HG02678 (cell line): Measurements from ENCODE around the gene ANKS1B.
A peak's percentile ranks its signal among the peaks of the same experiment; 100 is the strongest.
"Not testable (repeated sequence)": the region's sequence is repeated elsewhere in the genome, so short reads cannot be mapped to it uniquely, and the experiment has no call there.

ENCODE experiments used
- ATAC-seq: cut with Tn5 transposase; IDR thresholded peaks from one replicate; pipeline ENCODE4 v1.9.1; 2021; ENCODE audit warnings: mild to moderate bottlenecking, moderate library complexity; ENCODE audit not compliant: unreplicated experiment

The ANKS1B gene

DNA sequence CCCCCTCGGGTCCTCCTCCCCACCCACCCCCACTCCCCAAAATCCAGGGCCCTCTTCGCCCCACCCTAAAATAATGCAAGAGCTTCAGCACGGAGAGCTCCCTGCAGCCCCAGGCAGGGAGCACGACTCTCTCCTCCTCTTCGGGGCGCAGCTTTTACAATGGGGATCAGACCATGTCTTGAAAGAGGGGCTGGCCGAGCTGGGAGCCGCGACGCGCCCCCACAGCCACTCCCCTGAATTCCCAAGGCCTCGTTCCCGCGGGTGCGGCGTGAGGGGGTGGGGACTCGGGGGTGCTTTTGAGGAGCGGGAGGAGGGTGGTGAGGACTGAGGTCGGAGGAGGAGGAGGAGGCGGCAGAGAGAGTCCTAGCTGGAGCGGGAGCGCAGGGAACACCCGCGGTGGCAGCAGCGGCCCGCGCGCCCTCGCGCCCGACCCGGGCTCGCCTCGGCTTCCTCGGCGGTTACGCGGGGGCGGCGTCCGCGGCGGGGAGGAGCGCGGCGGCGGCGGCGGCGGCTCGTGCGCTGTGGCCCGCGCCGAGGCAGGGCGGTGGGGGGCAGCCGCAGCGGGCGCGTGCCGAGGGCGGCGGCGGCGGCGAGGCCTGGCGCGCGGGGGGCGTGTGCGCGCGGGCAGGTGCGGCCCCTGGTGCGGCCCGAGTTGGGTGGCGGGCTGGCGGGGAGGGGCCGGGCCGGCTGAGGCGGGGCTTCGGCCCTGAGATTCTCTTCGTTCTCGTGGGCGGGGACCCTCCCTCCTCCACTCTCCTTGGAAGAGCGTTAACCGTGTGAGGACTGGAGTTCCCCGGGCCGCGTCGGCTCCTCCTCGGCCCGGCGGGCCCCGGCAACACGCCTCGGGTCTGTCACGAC, at the start of gene ANKS1B:
ANKS1B (minus strand) TSS at position 666 of the 858 bp plus-strand sequence. CDS start 699 bp downstream, outside the sequence.
- peak; percentile 64 for ATAC-seq

DNA sequence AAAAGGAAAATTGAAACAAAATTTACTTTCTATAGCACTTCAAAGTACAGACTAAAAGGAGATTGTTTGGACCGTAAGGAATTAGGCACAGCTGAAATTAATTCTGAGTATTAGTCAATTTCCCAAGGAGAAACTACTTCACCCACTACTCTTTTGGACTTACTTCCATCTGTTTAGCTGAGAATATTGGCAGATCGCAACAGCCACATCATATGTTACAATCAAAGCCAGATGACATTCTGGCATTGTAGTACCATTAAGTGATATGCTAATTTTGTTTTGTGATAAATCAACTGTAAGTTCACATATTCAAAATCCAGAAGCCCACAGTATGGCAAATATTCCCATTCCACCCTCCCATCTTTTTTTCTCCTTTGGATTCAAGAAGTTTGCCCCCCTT, 47.1 kb upstream of the ANKS1B start:
- ATAC-seq: no peak

DNA sequence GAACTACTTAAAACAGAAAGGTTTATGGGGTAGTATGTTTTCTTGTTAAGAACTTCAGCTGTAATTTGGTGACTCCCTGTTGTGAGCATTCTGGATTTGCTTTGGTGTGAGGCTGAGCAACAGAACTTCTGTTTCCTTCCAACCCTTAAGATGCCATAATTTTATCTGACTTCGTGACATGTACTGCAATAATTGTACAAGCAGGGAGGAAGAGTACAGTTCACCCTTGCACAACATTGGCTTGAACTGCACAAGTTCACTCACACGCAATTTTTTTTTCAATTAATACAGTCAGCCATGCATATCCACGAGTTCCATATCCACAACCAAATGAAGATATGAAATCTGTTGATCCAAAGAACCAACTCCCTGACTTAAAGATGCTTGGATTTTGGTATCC, 42.9 kb upstream of the ANKS1B start:
- ATAC-seq: no peak

DNA sequence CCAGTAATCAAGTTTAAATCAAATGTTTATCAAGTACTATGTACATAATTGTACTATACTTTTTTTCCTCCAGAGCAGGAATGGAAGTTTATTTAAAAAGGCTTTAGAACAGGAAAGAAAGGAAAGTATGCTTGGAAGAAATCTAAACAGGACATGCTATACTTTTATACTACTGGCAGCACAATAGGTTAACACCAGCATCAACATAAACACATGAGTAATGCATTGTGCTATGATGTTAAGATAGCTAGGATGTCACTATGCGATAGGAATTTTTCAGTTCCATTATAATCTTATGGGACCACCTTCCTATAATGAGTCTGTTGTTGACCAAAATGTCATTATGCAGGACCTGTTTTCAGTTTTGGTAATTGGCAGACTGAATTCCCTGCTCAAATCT, 41.5 kb upstream of the ANKS1B start:
- no peak for ATAC-seq

DNA sequence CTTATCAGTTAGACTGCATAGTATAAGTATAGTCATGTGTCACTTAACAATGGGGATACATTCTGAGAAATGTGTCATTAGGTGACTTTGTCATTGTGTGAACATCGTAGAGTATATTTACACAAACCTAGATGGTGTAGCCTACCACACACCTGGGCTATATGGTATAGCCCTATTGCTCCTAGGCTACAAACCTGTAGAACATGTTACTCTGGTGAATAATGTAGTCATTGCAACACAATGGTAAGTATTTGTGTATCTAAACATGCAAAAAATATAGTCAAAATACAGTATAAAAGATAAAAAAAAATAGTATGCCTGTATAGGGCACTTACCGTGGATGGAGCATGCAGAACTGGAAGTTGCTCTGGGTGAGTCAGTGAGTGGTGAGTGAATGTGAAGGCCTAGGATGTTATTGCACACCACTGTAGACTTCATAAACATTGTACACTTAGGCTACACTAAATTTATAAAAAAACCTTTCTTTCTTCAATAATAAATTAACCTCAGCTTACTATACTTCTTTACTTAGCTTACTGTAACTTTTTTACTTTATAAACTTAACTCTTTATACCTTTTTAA, 40.3 kb upstream of the ANKS1B start:
- no peak for ATAC-seq

DNA sequence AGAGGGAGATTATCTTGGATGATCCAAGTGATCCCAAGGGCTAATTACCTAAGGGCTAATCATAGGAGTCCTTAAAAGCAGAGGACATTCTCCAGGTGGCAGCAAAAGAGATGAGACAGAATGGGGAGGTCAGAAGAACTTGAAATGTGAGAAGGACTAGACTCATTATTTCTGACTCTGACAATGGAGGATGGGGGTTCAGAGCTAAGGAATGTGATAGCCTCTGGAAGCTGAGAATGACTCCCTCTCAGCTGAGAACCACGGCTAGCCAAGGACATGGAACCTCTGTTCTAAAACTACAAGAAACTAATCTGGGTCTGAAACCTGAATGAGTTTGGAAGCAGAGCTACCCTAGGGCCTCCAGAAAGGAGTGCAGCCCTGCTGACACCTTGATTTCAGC, 35.6 kb upstream of the ANKS1B start:
- ATAC-seq: no peak

DNA sequence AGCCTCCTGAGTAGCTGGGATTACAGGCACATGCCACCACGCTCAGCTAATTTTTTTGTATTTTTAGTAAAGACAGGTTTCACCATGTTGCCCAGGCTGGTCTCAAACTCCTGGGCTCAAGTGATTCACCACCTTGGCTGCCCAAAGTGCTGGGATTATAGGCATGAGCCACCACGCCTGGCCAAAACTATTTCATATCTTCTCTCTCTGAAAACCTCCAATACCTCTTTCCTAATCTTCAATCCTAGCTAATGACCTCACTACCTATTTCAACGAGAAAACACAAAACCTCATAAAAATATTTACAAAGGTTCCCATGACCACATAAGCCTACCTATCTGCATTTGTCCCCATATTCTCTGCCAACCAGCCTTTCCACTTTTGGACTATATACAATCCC, 32.3 kb upstream of the ANKS1B start:
- no peak for ATAC-seq

DNA sequence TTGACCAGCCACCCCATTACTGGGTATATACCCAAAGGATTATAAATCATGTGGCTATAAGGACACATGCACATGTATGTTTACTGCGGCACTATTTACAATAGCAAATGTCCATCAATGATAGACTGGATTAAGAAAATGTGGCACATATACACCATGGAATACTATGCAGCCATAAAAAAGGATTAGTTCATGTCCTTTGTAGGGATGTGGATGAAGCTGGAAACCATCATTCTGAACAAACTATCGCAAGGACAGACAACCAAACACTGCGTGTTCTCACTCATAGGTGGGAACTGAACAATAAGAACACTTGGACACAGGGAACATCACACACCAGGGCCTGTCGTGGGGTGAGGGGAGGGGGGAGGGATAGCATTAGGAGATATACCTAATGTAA, 31.6 kb upstream of the ANKS1B start:
- not testable (repeated sequence) for ATAC-seq

DNA sequence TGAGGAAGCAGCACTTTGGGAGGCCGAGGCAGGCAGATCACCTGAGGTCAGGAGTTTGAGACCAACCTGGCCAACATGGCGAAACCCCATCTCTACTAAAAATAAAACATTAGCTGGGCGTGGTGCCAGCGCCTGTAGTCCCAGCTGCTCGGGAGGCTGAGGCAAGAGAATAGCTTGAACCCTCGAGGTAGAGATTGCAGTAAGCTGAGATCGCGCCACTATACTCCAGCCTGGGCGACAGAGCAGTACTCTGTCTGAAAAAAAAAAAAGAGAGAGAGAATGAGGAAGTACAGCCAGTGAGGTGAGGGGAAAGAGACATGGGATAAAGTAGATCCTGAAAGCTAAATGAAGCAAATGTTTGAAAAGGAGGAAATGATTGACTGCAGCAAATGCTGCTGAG, 21.1 kb upstream of the ANKS1B start:
- not testable (repeated sequence) for ATAC-seq

DNA sequence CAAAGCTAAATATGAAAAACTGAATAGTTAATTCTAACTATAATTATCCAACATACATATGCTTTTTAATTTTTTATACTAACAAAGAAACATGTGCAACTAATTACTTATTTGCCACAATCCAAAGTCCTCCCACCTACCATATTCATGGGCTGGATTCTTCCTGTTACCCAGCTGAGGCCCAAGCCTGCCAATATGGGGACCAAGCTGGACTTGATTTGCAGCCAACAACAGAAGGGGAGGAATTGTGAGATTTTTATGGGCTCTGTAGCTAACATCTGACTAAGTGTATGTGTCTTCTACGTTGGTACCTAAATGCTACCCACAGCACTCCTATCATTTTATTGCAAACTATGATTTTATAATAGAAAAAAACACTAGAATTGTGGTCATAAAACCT, 13.1 kb upstream of the ANKS1B start:
- no peak for ATAC-seq

DNA sequence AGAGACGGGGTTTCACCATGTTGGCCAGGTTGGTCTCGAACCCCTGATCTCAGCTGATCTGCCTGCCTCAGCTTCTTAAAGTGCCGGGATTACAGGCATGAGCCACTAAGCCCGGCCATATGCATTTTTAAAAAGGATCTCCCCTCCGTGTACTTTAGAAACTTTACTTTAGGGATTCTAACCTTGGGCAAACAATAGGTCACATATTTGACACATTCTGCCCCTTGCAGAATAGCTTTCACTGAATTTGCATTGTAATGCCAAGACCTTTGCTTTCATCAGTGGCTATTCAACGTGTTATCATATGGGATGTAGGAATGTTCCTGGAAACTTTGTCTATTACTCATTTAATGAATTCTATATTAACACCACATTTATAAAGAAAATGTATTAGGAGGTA, 11.4 kb upstream of the ANKS1B start:
- no peak for ATAC-seq

DNA sequence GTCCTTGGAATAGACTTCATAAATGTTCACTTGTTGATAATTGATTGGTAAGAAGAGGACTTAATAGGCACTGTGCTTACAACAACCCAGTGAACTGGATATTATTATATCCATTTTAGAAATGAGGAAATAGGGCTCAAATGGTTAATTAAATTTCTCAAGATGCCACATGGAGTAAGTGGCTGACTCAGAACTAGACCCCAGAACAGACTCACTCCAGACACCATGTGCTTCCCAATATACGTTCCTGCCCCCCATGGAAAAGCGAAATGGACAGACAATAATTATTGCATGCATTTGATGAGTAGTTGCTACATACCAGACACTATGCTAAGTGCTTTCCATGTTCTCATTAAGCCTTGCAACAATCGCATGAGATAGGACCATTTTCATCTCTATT, 895 bp upstream of the ANKS1B start:
- ATAC-seq: no peak

DNA sequence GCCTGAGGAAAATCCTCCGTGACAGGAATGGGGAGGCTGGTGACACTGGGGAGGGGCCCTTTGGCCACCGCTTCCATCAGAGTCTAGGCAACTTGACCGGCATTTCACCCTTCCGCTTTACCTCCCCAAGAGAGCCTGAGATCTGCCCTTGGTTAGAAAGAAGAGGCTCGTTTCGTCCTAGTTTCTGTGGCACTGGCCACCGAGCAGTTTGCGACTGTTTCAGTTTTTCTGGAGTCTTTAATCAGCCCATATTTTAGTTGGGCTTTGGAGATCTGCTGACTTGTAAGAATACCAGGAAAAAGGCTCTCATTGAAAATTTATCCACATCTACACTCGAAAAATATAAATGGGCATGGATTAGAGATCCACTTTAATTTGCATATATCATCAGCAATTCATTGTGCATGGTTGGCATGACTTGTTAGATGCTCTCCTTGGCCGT, 414 bp upstream of the ANKS1B start:
- peak; percentile 51 for ATAC-seq

DNA sequence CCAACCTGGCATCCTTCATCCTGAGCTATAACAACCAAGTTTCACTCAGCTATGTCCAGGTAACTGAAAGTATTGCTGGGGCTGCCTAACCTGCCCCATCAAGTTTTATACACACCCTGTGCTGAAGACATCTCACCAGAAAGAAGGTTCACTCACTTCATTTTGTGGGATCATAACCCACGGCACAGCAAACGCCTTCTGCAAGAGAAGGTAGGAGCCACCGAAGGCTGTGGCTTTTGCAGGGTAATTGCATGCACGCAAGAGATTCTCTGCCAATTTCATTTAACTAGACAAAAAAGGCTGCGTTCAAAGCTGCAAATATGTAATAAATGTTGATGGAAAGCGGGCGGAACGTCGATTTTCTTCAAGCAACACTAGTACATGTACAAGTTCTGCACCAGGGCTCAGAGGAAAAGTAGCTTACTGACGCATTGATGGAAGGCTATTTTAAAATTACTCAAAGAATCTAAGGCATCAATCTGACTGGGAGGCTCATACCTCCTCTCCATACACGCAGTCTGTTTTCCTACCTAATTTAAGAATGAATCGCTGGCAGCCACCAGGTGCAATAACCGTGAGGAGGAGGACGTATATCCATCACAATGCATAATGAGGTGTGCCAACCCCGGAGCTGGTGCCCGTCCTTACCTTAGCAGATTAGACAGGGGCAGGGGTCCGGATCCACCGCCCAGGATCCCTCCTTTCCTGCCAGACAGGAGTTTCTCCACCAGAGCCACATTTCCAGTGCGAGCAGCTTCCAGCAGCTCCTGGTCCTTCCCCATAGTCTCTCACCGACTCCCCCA, 1.1 kb downstream of the ANKS1B start:
- ATAC-seq: no peak

DNA sequence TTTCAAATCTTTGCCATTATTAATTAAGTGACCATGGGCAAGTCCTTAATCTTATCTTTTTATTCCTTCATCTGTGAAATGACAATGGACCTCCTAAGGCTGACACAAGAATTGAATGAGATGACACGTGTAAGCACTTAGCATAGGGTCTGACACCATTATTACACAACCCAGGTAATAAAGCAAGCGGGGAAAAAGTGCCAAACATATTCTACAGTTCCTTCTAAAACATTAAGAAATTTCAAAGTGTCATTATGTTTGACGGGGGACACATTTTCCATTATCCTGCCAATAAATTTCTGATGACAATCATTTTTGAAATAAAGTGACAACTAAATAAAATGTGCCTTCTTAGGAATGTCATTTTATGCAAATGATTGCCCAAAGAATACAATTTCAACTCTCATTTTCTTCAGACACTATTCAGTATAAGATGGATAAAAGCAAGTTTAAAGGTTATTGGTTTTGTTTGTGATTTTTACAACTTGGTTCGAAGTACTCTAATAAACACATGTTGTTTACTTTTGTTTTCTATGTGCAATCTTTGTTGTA, 3.0 kb downstream of the ANKS1B start:
- ATAC-seq: no peak

DNA sequence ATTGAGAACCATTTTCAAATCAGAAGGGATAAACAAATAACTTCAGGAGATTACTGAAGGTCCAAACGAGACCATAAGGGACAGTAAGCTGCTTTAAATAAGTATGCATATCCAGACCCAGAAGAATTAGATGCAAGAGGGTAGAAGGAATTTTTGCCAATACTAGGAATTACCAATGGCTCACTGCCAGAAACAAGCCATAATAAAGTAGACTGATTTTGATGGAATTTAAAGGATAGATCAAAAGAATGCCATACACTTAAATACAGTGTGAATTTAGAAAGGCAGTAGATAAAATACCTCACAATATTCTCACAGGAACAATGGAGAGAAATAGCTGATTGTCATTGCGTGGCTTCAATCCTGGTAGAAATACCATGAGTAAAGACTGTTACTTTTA, 5.3 kb downstream of the ANKS1B start:
- no peak for ATAC-seq

DNA sequence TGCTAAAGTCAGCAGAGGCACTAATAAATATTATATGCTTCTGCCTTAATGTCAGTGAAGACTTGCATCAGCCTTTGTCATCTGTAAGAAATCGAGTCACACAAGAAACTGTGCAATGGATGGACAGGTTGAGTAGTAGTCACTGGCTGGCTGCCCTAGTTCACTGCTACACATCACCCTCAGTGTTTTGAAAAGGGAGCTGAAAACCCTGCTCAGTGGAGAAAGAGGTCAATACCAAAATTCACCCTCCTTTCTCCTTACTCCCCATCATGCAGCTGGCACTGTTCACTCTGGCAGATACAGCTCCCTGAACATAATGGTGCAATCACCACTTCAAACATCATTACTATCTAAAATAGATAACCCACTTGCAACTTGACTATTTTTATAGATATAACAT, 6.6 kb downstream of the ANKS1B start:
- no peak for ATAC-seq

DNA sequence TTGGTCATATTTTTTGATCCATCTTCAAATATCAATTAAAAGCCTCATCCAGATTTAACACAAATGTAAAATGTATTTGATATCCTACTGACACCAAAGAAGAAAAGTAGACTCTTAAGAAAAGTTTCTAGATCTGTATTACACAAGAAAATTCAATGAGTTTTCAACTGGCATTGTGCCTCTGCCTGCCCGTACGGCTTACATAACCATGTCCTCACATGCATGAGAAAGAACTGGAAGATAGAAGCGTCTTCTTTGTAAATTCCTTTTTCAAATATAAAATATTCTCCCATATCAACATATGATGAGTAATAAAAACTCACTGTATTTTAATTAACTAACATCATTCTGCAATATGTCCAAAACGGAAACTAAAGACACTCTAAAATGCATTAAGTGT, 7.2 kb downstream of the ANKS1B start:
- ATAC-seq: no peak

DNA sequence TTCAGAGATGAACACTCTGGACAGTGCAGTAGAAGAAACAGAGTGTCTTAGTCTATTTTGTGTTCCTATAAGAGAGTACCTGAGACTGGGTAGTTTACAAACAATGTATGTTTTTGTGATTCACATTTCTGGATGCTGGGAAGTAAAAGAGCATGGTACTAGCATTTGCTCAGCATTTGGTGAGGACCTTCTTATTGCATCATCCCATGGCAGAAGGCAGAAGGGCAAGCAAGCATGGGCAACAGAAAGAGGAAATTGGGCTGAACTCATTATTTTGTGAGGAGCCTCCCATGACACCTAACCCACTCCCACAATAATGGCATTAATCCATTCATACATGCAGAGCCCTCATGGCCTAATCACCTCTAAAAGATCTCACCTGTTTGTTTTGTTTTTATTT, 8.0 kb downstream of the ANKS1B start:
- ATAC-seq: no peak

DNA sequence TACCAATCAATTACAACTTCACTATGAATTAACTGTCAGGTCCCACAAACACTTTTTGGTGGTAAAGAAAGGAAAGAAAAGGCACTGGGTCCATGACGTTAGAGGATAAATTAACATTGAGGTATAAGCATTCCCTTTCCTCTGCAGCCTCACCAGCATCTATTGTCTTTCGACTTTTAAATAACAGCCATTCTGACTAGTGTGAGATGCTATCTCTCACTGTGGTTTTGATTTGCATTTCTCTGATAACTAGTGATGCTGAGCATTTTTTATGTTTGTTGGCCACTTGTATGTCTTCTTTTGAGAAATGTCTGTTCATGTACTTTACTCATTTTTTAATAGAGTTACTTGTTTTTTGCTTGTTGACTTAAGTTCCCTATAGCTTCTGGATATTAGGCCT, 9.4 kb downstream of the ANKS1B start:
- no peak for ATAC-seq

DNA sequence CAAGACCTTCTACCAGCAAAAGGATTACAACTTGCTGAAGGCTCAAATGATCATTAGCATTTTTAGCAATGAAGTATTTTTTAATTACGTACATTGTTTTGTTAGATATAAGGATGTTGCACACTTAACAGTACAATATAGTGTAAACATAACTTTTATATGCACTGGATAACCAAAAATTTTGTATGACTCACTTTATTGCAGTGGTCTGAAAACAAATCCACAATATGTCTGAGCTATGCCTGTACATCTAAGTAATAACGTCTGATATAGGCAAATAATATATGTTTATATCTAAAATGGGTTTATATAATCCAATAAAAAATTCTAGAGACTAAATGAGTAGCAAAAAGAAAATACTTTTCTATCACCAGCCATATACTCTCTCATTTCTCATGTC, 10.6 kb downstream of the ANKS1B start:
- no peak for ATAC-seq
